Cardiac muscle cell (in vitro differentiated cells and primary cell): ENCODE results near the gene LRRC71. TPM values are rescaled to one million over a fixed set of nuclear protein-coding genes. Genes with fewer than 3 reads are reported as not detected.

ENCODE experiments used
- DNase-seq, 2 donors: peaks; one replicate each; pipeline versions ENCODE4 v3.0.0 to v3.0.0-alpha.2; 2010 to 2017; ENCODE audit warnings: low read depth in 1 of 2, low spot score in 1 of 2
- H3K27ac ChIP-seq: fragments of 200-600 bp; sonication (generic); 2 replicates; pipeline ENCODE4 v1.5.1; 2016
- H3K27me3 ChIP-seq: fragments of 200-600 bp; sonication (generic); 2 replicates; pipeline ENCODE4 v1.6.0; 2016; ENCODE audit warnings: control low read depth
- H3K36me3 ChIP-seq: fragments of 200-600 bp; sonication (generic); 2 replicates; pipeline ENCODE4 v1.5.1; 2016; ENCODE audit warnings: control low read depth
- H3K4me1 ChIP-seq: fragments of 200-600 bp; sonication (generic); 2 replicates; pipeline ENCODE4 v1.8.1; 2017; ENCODE audit warnings: low read depth, mild to moderate bottlenecking, mixed run types
- H3K4me3 ChIP-seq: fragments of 200-600 bp; sonication (generic); 2 replicates; pipeline ENCODE4 v1.5.1; 2016; ENCODE audit warnings: mild to moderate bottlenecking
- H3K9me3 ChIP-seq: fragments of 200-600 bp; sonication (generic); 2 replicates; pipeline ENCODE4 v1.5.1; 2017; ENCODE audit warnings: low read depth, mild to moderate bottlenecking, control low read depth
- polyA plus RNA-seq: library from polyadenylated mRNA; unstranded; fragments of >200 nt; fragmentation: Nextera tagmentation; extraction: Ambion mirVana; gene quantifications from 2 replicates; pipeline ENCODE4 v1.2.1, GENCODE V29; 2016
- total RNA-seq: library from RNA; depleted of rRNA; stranded (reverse); fragments of >200 nt; gene quantifications from 2 replicates; pipeline ENCODE4 v1.2.3, GENCODE V29; 2016
- TF ChIP-seq, protein P1 (sequence below): IDR thresholded peaks from 2 replicates; pipeline ENCODE4 v1.5.1; 2012; ENCODE audit warnings: low read depth, mild to moderate bottlenecking, low read length

The LRRC71 gene
- total and polyA plus RNA-seq, 2 experiments from 2014 or later: 0.24 to 0.45 TPM

DNA sequence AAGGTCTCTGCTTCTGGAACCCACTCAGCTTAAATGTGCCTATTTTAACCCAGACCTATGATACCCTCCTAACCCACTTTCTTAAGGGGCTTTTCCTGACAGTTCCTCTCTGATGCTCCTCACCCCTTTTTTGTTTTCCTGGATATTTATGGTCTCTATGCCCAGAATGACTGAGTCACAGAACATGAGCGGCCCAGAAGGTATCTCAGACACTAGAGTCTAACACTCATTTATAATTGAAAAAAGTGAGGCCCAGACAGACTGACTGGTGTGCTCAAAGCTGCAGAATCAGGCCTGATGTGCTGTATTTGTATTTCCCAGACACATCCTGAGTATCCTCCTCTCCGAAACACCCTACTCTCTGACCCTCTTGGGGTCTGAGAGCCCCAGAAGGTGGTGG lies 44.0 kb downstream of the LRRC71 start:
- H3K4me3 ChIP-seq: no peak overlapping the region
- TF ChIP-seq, protein P1, sequence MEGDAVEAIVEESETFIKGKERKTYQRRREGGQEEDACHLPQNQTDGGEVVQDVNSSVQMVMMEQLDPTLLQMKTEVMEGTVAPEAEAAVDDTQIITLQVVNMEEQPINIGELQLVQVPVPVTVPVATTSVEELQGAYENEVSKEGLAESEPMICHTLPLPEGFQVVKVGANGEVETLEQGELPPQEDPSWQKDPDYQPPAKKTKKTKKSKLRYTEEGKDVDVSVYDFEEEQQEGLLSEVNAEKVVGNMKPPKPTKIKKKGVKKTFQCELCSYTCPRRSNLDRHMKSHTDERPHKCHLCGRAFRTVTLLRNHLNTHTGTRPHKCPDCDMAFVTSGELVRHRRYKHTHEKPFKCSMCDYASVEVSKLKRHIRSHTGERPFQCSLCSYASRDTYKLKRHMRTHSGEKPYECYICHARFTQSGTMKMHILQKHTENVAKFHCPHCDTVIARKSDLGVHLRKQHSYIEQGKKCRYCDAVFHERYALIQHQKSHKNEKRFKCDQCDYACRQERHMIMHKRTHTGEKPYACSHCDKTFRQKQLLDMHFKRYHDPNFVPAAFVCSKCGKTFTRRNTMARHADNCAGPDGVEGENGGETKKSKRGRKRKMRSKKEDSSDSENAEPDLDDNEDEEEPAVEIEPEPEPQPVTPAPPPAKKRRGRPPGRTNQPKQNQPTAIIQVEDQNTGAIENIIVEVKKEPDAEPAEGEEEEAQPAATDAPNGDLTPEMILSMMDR: no peak
- no peaks in the 10 kb centered on the region for H3K9me3 ChIP-seq
- H3K27ac ChIP-seq: no peak overlapping the region
- no peak for DNase-seq
- peaks cover 36% of the 10 kb centered on the region for H3K36me3 ChIP-seq
- H3K27me3 ChIP-seq: no peaks in the 10 kb centered on the region
- H3K4me1 ChIP-seq: peaks cover 13% of the 10 kb centered on the region

- H3K4me1 ChIP-seq: no peaks in the 10 kb centered on the region
- no peaks in the 10 kb centered on the region for H3K27me3 ChIP-seq
- TF ChIP-seq, protein P1: no peak
- no peaks in the 10 kb centered on the region for H3K9me3 ChIP-seq
- no peak overlapping the region for H3K4me3 ChIP-seq
- H3K27ac ChIP-seq: no peak overlapping the region
- H3K36me3 ChIP-seq: peaks cover 48% of the 10 kb centered on the region
- no peak for DNase-seq
Observed at GRCh38 chr1:156969496-156969895, 49.1 kb downstream of the LRRC71 start.

- Histone ChIP-seq H3K27me3 (no peaks in the 10 kb centered on the region), H3K36me3 (peaks cover 53% of the 10 kb centered on the region), H3K9me3 (no peaks in the 10 kb centered on the region), H3K27ac (no peak overlapping the region), H3K4me3 (no peak overlapping the region), H3K4me1 (no peaks in the 10 kb centered on the region)
- peak in 1 of 2 donors; percentile 20 for DNase-seq
- TF ChIP-seq, protein P1: peak; percentile 27
Observed at GRCh38 chr1:156970017-156970416, 49.6 kb downstream of the LRRC71 start.

GRCh38 chr1:156973417-156973816 lies 53.0 kb downstream of the LRRC71 start:
- TF ChIP-seq, protein P1: no peak
- Histone ChIP-seq H3K27ac (no peak overlapping the region), H3K36me3 (peaks cover 53% of the 10 kb centered on the region), H3K9me3 (no peaks in the 10 kb centered on the region), H3K4me3 (no peak overlapping the region), H3K4me1 (no peaks in the 10 kb centered on the region), H3K27me3 (no peaks in the 10 kb centered on the region)
- DNase-seq: no peak

DNA sequence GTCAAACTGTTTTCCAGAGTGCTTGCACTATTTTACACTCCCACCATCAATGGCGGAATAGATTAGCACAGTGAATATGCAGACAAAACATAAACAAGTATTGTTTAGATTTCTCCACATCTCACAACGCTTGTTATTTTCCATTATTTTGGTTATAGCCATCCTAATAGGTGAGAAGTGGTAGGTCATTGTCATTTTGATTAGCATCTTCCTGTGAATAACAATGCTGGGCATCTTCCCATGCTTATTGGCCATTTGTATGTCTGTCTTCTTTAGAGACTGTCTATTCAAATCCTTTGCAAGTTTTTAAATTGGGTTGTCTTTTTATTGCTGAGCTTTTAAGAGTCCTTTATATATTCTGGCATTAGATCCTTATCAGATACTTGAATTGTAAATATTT lies 54.7 kb downstream of the LRRC71 start:
- Histone ChIP-seq H3K27me3 (no peaks in the 10 kb centered on the region), H3K36me3 (peaks cover 57% of the 10 kb centered on the region), H3K9me3 (no peaks in the 10 kb centered on the region), H3K27ac (no peak overlapping the region), H3K4me1 (no peaks in the 10 kb centered on the region), H3K4me3 (no peak overlapping the region)
- DNase-seq: no peak
- TF ChIP-seq, protein P1: no peak

DNA sequence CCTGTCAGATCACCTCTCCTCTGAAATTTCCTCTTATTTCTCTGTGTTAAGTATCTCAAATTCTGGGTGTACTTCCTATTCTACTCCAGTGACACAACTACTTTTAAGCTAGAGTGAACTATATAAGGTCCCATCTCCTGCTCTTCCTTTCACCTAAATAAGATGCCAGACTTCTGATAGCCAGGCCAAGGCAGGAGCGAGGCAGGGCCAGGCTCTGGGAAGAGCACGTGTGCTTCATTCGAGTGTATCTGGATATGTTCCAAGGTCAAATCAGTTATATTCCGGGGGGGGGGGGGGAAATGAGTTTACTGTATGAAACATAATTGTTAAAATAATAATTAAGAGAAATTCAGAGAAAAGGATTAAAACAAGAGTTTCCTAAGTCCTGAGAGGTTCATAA lies 60.1 kb downstream of the LRRC71 start:
- H3K4me1 ChIP-seq: peaks cover 6% of the 10 kb centered on the region
- H3K27me3 ChIP-seq: no peaks in the 10 kb centered on the region
- no peak for DNase-seq
- TF ChIP-seq, protein P1: no peak
- H3K4me3 ChIP-seq: no peak overlapping the region
- no peaks in the 10 kb centered on the region for H3K9me3 ChIP-seq
- peaks cover 53% of the 10 kb centered on the region for H3K36me3 ChIP-seq
- no peak overlapping the region for H3K27ac ChIP-seq
